Measurements from ENCODE around the gene KRT81. TPM values are rescaled to one million over a fixed set of nuclear protein-coding genes. Genes with fewer than 3 reads are reported as not detected.

The KRT81 gene
- total and polyA plus RNA-seq, 2 of the 4 experiments (the other 2 are of a cell fraction): under 0.01 to 0.05 TPM

DNA sequence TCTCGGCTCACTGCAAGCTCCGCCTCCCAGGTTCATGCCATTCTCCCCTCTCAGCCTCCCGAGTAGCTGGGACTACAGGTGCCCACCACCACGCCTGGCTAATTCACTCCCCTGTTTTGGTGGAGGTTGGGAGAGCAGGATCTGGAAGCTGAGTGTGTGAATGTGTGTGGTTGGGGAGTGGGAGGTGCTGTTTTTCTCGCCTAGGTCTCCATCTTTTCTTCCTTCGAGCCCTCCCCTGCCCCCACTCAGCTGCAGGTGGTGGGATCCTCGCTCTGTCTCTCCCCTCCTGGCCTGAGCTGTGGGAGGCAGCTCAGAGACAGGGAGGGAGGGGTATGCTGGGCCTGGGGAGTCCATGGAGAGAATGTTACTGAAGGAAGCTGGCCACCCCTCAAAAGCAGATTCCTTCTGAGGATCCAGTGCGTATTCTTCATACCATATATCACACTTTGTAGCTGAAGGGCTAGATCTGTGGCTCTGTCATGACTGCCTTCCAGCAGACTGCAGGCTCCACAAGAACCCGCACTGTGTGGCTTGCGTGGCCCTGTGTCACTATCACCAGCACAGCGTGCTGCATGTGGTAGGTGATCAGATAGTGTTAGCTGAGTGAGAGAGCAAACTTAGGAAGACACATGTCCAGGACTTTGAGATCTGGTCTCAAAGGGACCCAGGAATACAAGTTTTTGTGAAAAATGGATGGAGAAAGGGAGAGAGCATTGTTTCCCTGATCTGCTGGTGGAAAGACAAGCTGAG lies 27.1 kb upstream of the KRT81 start:
- H3K27ac ChIP-seq (ENCODE audit: insufficient read depth, low read length): no peak overlapping the region
- no peak overlapping the region for H2BK20ac ChIP-seq (ENCODE audit: low read depth, low read length)
- H3K23ac ChIP-seq (ENCODE audit: low read depth, low read length): no peak overlapping the region
- H3K14ac ChIP-seq (replicated peaks; ENCODE audit: low read depth, low read length): no peak overlapping the region
- DNase-seq (no peak), ATAC-seq (ENCODE audit: low read depth) (no peak)
- H3K56ac ChIP-seq (ENCODE audit: extremely low read depth, insufficient read depth, low read length): no peak overlapping the region
- no peaks in the 10 kb centered on the region for H3K9me3 ChIP-seq (ENCODE audit: control insufficient read depth, insufficient read depth, low read length)
- H3K4ac ChIP-seq (ENCODE audit: low read depth, low read length): no peak overlapping the region
- 79% methylated on average over 4 of the region's 11 CpGs; no CpG with 5 or more reads in 1 of the 2 experiments for WGBS, 2 experiments (ENCODE audit: extremely low coverage in 2 of 2, insufficient read length in 1 of 2)
- H3K79me1 ChIP-seq (ENCODE audit: low read depth in 1 of 2, low read length in 2 of 2): no peaks in the 10 kb centered on the region
- H3K4me1 ChIP-seq (ENCODE audit: control insufficient read depth, insufficient read depth, low read length): no peaks in the 10 kb centered on the region
- H3K18ac ChIP-seq (ENCODE audit: low read depth, low read length): no peak overlapping the region
- peak overlapping the region; percentile 19 for H2AK9ac ChIP-seq (replicated peaks; ENCODE audit: low read depth, low read length, poor library complexity)
- no peak overlapping the region for H3K4me2 ChIP-seq (ENCODE audit: low read depth, low read length)
- no peak overlapping the region for H2BK5ac ChIP-seq (ENCODE audit: low read depth, low read length, poor library complexity, severe bottlenecking)
- no peak overlapping the region for H3K4me3 ChIP-seq (ENCODE audit: insufficient read depth, low read depth, low read length)
- in situ Hi-C loops (cut with MboI; ENCODE audit: low sequenced_read_pairs) (no loop called here), intact Hi-C loops (cut with micrococcal nuclease) (no loop called here), dilution Hi-C loops (cut with HindIII; ENCODE audit: low sequenced_read_pairs, unreplicated experiment) (no loop called here)
- TF ChIP-seq, protein P1, sequence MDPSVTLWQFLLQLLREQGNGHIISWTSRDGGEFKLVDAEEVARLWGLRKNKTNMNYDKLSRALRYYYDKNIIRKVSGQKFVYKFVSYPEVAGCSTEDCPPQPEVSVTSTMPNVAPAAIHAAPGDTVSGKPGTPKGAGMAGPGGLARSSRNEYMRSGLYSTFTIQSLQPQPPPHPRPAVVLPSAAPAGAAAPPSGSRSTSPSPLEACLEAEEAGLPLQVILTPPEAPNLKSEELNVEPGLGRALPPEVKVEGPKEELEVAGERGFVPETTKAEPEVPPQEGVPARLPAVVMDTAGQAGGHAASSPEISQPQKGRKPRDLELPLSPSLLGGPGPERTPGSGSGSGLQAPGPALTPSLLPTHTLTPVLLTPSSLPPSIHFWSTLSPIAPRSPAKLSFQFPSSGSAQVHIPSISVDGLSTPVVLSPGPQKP (IDR thresholded peaks at IDR 0.05; ENCODE audit: borderline replicate concordance, low read depth, low read length): no peak
- TF ChIP-seq, protein P2, sequence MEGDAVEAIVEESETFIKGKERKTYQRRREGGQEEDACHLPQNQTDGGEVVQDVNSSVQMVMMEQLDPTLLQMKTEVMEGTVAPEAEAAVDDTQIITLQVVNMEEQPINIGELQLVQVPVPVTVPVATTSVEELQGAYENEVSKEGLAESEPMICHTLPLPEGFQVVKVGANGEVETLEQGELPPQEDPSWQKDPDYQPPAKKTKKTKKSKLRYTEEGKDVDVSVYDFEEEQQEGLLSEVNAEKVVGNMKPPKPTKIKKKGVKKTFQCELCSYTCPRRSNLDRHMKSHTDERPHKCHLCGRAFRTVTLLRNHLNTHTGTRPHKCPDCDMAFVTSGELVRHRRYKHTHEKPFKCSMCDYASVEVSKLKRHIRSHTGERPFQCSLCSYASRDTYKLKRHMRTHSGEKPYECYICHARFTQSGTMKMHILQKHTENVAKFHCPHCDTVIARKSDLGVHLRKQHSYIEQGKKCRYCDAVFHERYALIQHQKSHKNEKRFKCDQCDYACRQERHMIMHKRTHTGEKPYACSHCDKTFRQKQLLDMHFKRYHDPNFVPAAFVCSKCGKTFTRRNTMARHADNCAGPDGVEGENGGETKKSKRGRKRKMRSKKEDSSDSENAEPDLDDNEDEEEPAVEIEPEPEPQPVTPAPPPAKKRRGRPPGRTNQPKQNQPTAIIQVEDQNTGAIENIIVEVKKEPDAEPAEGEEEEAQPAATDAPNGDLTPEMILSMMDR (conservative IDR thresholded peaks at IDR 0.05; ENCODE audit: low read depth, low read length): no peak
- TF ChIP-seq CHD1 (IDR thresholded peaks at IDR 0.05; ENCODE audit: low read depth, low read length) (no peak), RCOR1 (IDR thresholded peaks at IDR 0.05; ENCODE audit: insufficient replicate concordance, low read length) (no peak), MAFK (IDR thresholded peaks at IDR 0.05; ENCODE audit: low read depth, low read length) (no peak), SMC3 (IDR thresholded peaks at IDR 0.05; ENCODE audit: low read depth, low read length) (no peak), POLR2A (IDR thresholded peaks at IDR 0.05; ENCODE audit: low read depth, low read length) (no peak), MXI1 (IDR thresholded peaks at IDR 0.05; ENCODE audit: borderline replicate concordance, low read depth, low read length) (no peak), RAD21 (IDR thresholded peaks at IDR 0.05; ENCODE audit: low read length) (no peak), NFE2L2 (IDR thresholded peaks at IDR 0.05; ENCODE audit: low read depth, low read length) (no peak), CEBPB (IDR thresholded peaks at IDR 0.05; ENCODE audit: low read depth, low read length) (no peak), FOS (IDR thresholded peaks at IDR 0.05; ENCODE audit: low read depth, low read length) (no peak), RFX5 (IDR thresholded peaks at IDR 0.05; ENCODE audit: low read depth, low read length) (no peak), BHLHE40 (IDR thresholded peaks at IDR 0.05; ENCODE audit: low read depth, low read length) (no peak), MAZ (IDR thresholded peaks at IDR 0.05; ENCODE audit: borderline replicate concordance, low read depth, low read length) (no peak)
- TF ChIP-seq, protein P3, sequence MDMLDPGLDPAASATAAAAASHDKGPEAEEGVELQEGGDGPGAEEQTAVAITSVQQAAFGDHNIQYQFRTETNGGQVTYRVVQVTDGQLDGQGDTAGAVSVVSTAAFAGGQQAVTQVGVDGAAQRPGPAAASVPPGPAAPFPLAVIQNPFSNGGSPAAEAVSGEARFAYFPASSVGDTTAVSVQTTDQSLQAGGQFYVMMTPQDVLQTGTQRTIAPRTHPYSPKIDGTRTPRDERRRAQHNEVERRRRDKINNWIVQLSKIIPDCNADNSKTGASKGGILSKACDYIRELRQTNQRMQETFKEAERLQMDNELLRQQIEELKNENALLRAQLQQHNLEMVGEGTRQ (IDR thresholded peaks at IDR 0.05; ENCODE audit: low read depth, low read length): no peak
- no peak overlapping the region for H4K5ac ChIP-seq (ENCODE audit: low read depth, low read length)
- H2AFZ ChIP-seq (replicated peaks; ENCODE audit: low read length, poor library complexity): no peak overlapping the region
- no peaks in the 10 kb centered on the region for H3K9me1 ChIP-seq (ENCODE audit: insufficient read depth, low read length)
- ChIA-PET CTCF (interaction anchor here (0.7 to 1.3 kb wide), 2 partner anchors 9 to 39 kb away, joined by 3 read pairs; no protein-coding TSS in a partner anchor), POLR2A (ENCODE audit: unreplicated experiment) (no interaction called here)
- no peaks in the 10 kb centered on the region for H3K36me3 ChIP-seq (ENCODE audit: control insufficient read depth, insufficient read depth, low read length)
- H4K8ac ChIP-seq (ENCODE audit: low read depth in 2 of 2, low read length in 2 of 2): no peak overlapping the region
- H3K27me3 ChIP-seq (ENCODE audit: control insufficient read depth, insufficient read depth, low read length): peaks cover 82% of the 10 kb centered on the region
- H2BK120ac ChIP-seq (ENCODE audit: low read depth, low read length): no peak overlapping the region
- no peak overlapping the region for H3K9ac ChIP-seq (ENCODE audit: low read depth, low read length)
- H2AK5ac ChIP-seq (ENCODE audit: low read depth, low read length): no peak overlapping the region
- H4K91ac ChIP-seq (ENCODE audit: insufficient read depth, low read depth, low read length): no peak overlapping the region
- no peak overlapping the region for H2BK15ac ChIP-seq (ENCODE audit: low read depth, low read length)
- H4K20me1 ChIP-seq (ENCODE audit: insufficient read depth, low read length): no peaks in the 10 kb centered on the region
- BruUV-seq (replicated peaks): no TSS peak

Data from IMR-90 (cell line).